Measurements from ENCODE around the gene ACO1. TPM values are rescaled to one million over a fixed set of nuclear protein-coding genes. Genes with fewer than 3 reads are reported as not detected.

The ACO1 gene
- total and polyA plus RNA-seq, 2 donors (not counting 3 experiments of a cell fraction or from before 2014, with no cell fraction given) = 51.6 to 54.1 TPM

- POLR2A ChIA-PET = no interaction called here
- no peak for DNase-seq (ENCODE audit: low read depth, low spot score)
- FAIRE-seq = peak; percentile 46
Observed at GRCh38 chr9:32371279-32371678, 13.2 kb upstream of the ACO1 start.

GRCh38 chr9:32371679-32372078 lies 12.8 kb upstream of the ACO1 start:
- no peaks in the 10 kb centered on the region for H3K36me3 ChIP-seq (ENCODE audit: control insufficient read depth in 2 of 2, extremely low read depth in 1 of 2, insufficient read depth in 2 of 2, low read length in 2 of 2)
- no peak overlapping the region for H3K27ac ChIP-seq (ENCODE audit: insufficient read depth, low read depth, low read length)
- intact Hi-C loops (cut with micrococcal nuclease) (loop anchor here (10.0 kb wide), 1 partner anchor 333 kb away; no protein-coding TSS in a partner anchor), dilution Hi-C loops (cut with MboI; ENCODE audit: extremely low pct_ligation_motif_present, low sequenced_read_pairs) (no loop called here)
- H3K27me3 ChIP-seq (ENCODE audit: control insufficient read depth in 2 of 2, insufficient read depth in 2 of 2, low read length in 2 of 2) = peaks cover 5 to 8% of the 10 kb centered on the region in 2 experiments
- ChIA-PET POLR2A (no interaction called here), CTCF (interaction anchor here (1.4 kb wide), 1 partner anchor 210 kb away, joined by 3 read pairs; no protein-coding TSS in a partner anchor)
- no peak overlapping the region for H3K4me3 ChIP-seq (replicated peaks in 1 of 3; ENCODE audit: insufficient read depth in 1 of 3, low read depth in 1 of 3, low read length in 3 of 3)
- no peaks in the 10 kb centered on the region for H4K20me1 ChIP-seq (replicated peaks; ENCODE audit: control insufficient read depth, extremely low read depth, insufficient read depth, low read length)
- DNase-seq (ENCODE audit: low read depth, low spot score) (no peak), FAIRE-seq (no peak)
- TF ChIP-seq, protein P1, sequence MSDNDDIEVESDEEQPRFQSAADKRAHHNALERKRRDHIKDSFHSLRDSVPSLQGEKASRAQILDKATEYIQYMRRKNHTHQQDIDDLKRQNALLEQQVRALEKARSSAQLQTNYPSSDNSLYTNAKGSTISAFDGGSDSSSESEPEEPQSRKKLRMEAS (IDR thresholded peaks at IDR 0.05; ENCODE audit: insufficient read depth, insufficient read length) = no peak
- TF ChIP-seq FOS (IDR thresholded peaks at IDR 0.05; ENCODE audit: borderline replicate concordance, insufficient read depth, low read length) = no peak
- TF ChIP-seq, protein P2, sequence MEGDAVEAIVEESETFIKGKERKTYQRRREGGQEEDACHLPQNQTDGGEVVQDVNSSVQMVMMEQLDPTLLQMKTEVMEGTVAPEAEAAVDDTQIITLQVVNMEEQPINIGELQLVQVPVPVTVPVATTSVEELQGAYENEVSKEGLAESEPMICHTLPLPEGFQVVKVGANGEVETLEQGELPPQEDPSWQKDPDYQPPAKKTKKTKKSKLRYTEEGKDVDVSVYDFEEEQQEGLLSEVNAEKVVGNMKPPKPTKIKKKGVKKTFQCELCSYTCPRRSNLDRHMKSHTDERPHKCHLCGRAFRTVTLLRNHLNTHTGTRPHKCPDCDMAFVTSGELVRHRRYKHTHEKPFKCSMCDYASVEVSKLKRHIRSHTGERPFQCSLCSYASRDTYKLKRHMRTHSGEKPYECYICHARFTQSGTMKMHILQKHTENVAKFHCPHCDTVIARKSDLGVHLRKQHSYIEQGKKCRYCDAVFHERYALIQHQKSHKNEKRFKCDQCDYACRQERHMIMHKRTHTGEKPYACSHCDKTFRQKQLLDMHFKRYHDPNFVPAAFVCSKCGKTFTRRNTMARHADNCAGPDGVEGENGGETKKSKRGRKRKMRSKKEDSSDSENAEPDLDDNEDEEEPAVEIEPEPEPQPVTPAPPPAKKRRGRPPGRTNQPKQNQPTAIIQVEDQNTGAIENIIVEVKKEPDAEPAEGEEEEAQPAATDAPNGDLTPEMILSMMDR (IDR thresholded peaks at IDR 0.05; ENCODE audit: extremely low read depth in 1 of 2, insufficient read depth in 1 of 2, low read depth in 1 of 2, low read length in 2 of 2) = no peak
- TF ChIP-seq JUN (IDR thresholded peaks at IDR 0.05; ENCODE audit: borderline replicate concordance, insufficient read depth, insufficient read length, low read depth) = no peak
- no peak for TF ChIP-seq POLR2AphosphoS5 (IDR thresholded peaks at IDR 0.05; ENCODE audit: insufficient read depth, low read depth, low read length)
- no peak for TF ChIP-seq POLR2A (IDR thresholded peaks at IDR 0.05; ENCODE audit: low read depth, low read length)
- no peak for TF ChIP-seq GATA2 (IDR thresholded peaks at IDR 0.05; ENCODE audit: insufficient read depth, insufficient read length, low read depth, low read length)
- no peak for TF ChIP-seq MYC (IDR thresholded peaks at IDR 0.05; ENCODE audit: low read depth, low read length)
- H3K9me1 ChIP-seq (replicated peaks; ENCODE audit: control insufficient read depth, extremely low read depth, insufficient read depth, low read length) = no peaks in the 10 kb centered on the region
- H3K9ac ChIP-seq (replicated peaks; ENCODE audit: extremely low read depth, insufficient read depth, low read length) = no peak overlapping the region
- H3K4me2 ChIP-seq (ENCODE audit: insufficient read depth, low read length) = no peak overlapping the region
- H3K9me3 ChIP-seq (replicated peaks; ENCODE audit: control insufficient read depth, insufficient read depth, low read length) = no peaks in the 10 kb centered on the region
- H2AFZ ChIP-seq (ENCODE audit: low read depth, low read length) = no peak overlapping the region
- no peaks in the 10 kb centered on the region for H3K79me2 ChIP-seq (ENCODE audit: control insufficient read depth, insufficient read depth, low read length)
- H3K4me1 ChIP-seq (ENCODE audit: control insufficient read depth, extremely low read depth, insufficient read depth, low read length) = no peaks in the 10 kb centered on the region
- BruUV-seq (replicated peaks) = no TSS peak

More at GRCh38 chr9:32371279-32371678, 13.2 kb upstream of the ACO1 start:
- intact Hi-C loops (cut with micrococcal nuclease) (loop anchor here (10.0 kb wide), 1 partner anchor 334 kb away; no protein-coding TSS in a partner anchor), dilution Hi-C loops (cut with MboI; ENCODE audit: extremely low pct_ligation_motif_present, low sequenced_read_pairs) (no loop called here)
- Histone ChIP-seq H3K9me1 (replicated peaks; ENCODE audit: control insufficient read depth, extremely low read depth, insufficient read depth, low read length) (no peaks in the 10 kb centered on the region), H3K36me3 (ENCODE audit: control insufficient read depth in 2 of 2, extremely low read depth in 1 of 2, insufficient read depth in 2 of 2, low read length in 2 of 2) (no peaks in the 10 kb centered on the region), H3K4me3 (replicated peaks in 1 of 3; ENCODE audit: insufficient read depth in 1 of 3, low read depth in 1 of 3, low read length in 3 of 3) (no peak overlapping the region), H3K9ac (replicated peaks; ENCODE audit: extremely low read depth, insufficient read depth, low read length) (no peak overlapping the region), H3K27ac (ENCODE audit: insufficient read depth, low read depth, low read length) (no peak overlapping the region), H3K79me2 (ENCODE audit: control insufficient read depth, insufficient read depth, low read length) (no peaks in the 10 kb centered on the region), H3K9me3 (replicated peaks; ENCODE audit: control insufficient read depth, insufficient read depth, low read length) (no peaks in the 10 kb centered on the region), H2AFZ (ENCODE audit: low read depth, low read length) (no peak overlapping the region), H3K27me3 (ENCODE audit: control insufficient read depth in 2 of 2, insufficient read depth in 2 of 2, low read length in 2 of 2) (peaks cover 2 to 9% of the 10 kb centered on the region in 2 experiments), H4K20me1 (replicated peaks; ENCODE audit: control insufficient read depth, extremely low read depth, insufficient read depth, low read length) (no peaks in the 10 kb centered on the region), H3K4me2 (ENCODE audit: insufficient read depth, low read length) (no peak overlapping the region), H3K4me1 (ENCODE audit: control insufficient read depth, extremely low read depth, insufficient read depth, low read length) (no peaks in the 10 kb centered on the region)
- CTCF ChIA-PET = interaction anchor here (1.4 kb wide), 1 partner anchor 210 kb away, joined by 3 read pairs; no protein-coding TSS in a partner anchor
- TF ChIP-seq GATA2 (IDR thresholded peaks at IDR 0.05; ENCODE audit: insufficient read depth, insufficient read length, low read depth, low read length) = no peak
- TF ChIP-seq, protein P1 (IDR thresholded peaks at IDR 0.05; ENCODE audit: insufficient read depth, insufficient read length) = no peak
- no TSS peak for BruUV-seq (replicated peaks)

Measured in endothelial cell of umbilical vein (primary cell).